ENCODE results near the gene RNF5.
"Not testable (repeated sequence)": the region's sequence is repeated elsewhere in the genome, so short reads cannot be mapped to it uniquely, and the experiment has no call there.

Gene RNF5

GRCh38 chr6:32203426-32204267 lies 25.4 kb downstream of the RNF5 start:
- 90% methylated on average over 9 of the region's 9 CpGs for WGBS

GRCh38 chr6:32204268-32204715 lies 26.1 kb downstream of the RNF5 start:
- Histone ChIP-seq H3K27me3 (ENCODE audit: insufficient read depth, low read length) (no peaks in the 10 kb centered on the region), H3K36me3 (ENCODE audit: insufficient read depth, low read length) (no peaks in the 10 kb centered on the region), H3K9ac (ENCODE audit: low read depth, low read length) (no peak overlapping the region), H3K4me3 (ENCODE audit: low read length) (no peak overlapping the region), H3K27ac (ENCODE audit: low read depth, low read length) (no peak overlapping the region), H3K9me3 (ENCODE audit: insufficient read depth, low read depth, low read length) (no peaks in the 10 kb centered on the region), H3K4me1 (ENCODE audit: insufficient read depth, low read length) (no peaks in the 10 kb centered on the region)
- 85% methylated on average over 3 of the region's 3 CpGs for WGBS

More at GRCh38 chr6:32203426-32204267, 25.4 kb downstream of the RNF5 start:
- H3K27me3 ChIP-seq (ENCODE audit: insufficient read depth, low read length), result no peaks in the 10 kb centered on the region
- no peaks in the 10 kb centered on the region for H3K4me1 ChIP-seq (ENCODE audit: insufficient read depth, low read length)
- no peak overlapping the region for H3K9ac ChIP-seq (ENCODE audit: low read depth, low read length)
- no peaks in the 10 kb centered on the region for H3K36me3 ChIP-seq (ENCODE audit: insufficient read depth, low read length)
- no peaks in the 10 kb centered on the region for H3K9me3 ChIP-seq (ENCODE audit: insufficient read depth, low read depth, low read length)
- no peak overlapping the region for H3K27ac ChIP-seq (ENCODE audit: low read depth, low read length)
- H3K4me3 ChIP-seq (ENCODE audit: low read length), result no peak overlapping the region

- Histone ChIP-seq H3K4me1 (ENCODE audit: insufficient read depth, low read length) (no peaks in the 10 kb centered on the region), H3K9me3 (ENCODE audit: insufficient read depth, low read depth, low read length) (no peaks in the 10 kb centered on the region), H3K27me3 (ENCODE audit: insufficient read depth, low read length) (no peaks in the 10 kb centered on the region), H3K4me3 (ENCODE audit: low read length) (no peak overlapping the region), H3K27ac (ENCODE audit: low read depth, low read length) (no peak overlapping the region), H3K9ac (ENCODE audit: low read depth, low read length) (no peak overlapping the region), H3K36me3 (ENCODE audit: insufficient read depth, low read length) (no peaks in the 10 kb centered on the region)
- 100% methylated on average over 1 of the region's 1 CpG for WGBS
These were observed 30.8 kb downstream of the RNF5 start for GRCh38 chr6:32208996-32209395.

- 83% methylated on average over 5 of the region's 5 CpGs for WGBS
- Histone ChIP-seq H3K4me1 (ENCODE audit: insufficient read depth, low read length) (no peaks in the 10 kb centered on the region), H3K4me3 (ENCODE audit: low read length) (no peak overlapping the region), H3K36me3 (ENCODE audit: insufficient read depth, low read length) (no peaks in the 10 kb centered on the region), H3K9ac (ENCODE audit: low read depth, low read length) (no peak overlapping the region), H3K27me3 (ENCODE audit: insufficient read depth, low read length) (no peaks in the 10 kb centered on the region), H3K27ac (ENCODE audit: low read depth, low read length) (no peak overlapping the region), H3K9me3 (ENCODE audit: insufficient read depth, low read depth, low read length) (no peaks in the 10 kb centered on the region)
These were observed 32.0 kb downstream of the RNF5 start for GRCh38 chr6:32210191-32210601.

- not testable (repeated sequence) for H3K4me1 ChIP-seq (ENCODE audit: insufficient read depth, low read length); H3K9ac ChIP-seq (ENCODE audit: low read depth, low read length)
- WGBS, result 87% methylated on average over 3 of the region's 4 CpGs
These were observed 33.2 kb downstream of the RNF5 start for GRCh38 chr6:32211432-32211831.

GRCh38 chr6:32212076-32212760 lies 34.0 kb downstream of the RNF5 start:
- no peaks in the 10 kb centered on the region for H3K4me1 ChIP-seq (ENCODE audit: insufficient read depth, low read length)
- 91% methylated on average over 12 of the region's 12 CpGs for WGBS
- no peak overlapping the region for H3K27ac ChIP-seq (ENCODE audit: low read depth, low read length)
- H3K36me3 ChIP-seq (ENCODE audit: insufficient read depth, low read length), result no peaks in the 10 kb centered on the region
- H3K9ac ChIP-seq (ENCODE audit: low read depth, low read length), result no peak overlapping the region
- no peak overlapping the region for H3K4me3 ChIP-seq (ENCODE audit: low read length)
- H3K27me3 ChIP-seq (ENCODE audit: insufficient read depth, low read length), result no peaks in the 10 kb centered on the region
- H3K9me3 ChIP-seq (ENCODE audit: insufficient read depth, low read depth, low read length), result no peaks in the 10 kb centered on the region

More at GRCh38 chr6:32211432-32211831, 33.2 kb downstream of the RNF5 start:
- H3K9me3 ChIP-seq (ENCODE audit: insufficient read depth, low read depth, low read length); H3K4me3 ChIP-seq (ENCODE audit: low read length); H3K27me3 ChIP-seq (ENCODE audit: insufficient read depth, low read length); H3K36me3 ChIP-seq (ENCODE audit: insufficient read depth, low read length); H3K27ac ChIP-seq (ENCODE audit: low read depth, low read length): not testable (repeated sequence)

- no peaks in the 10 kb centered on the region for H3K36me3 ChIP-seq (ENCODE audit: insufficient read depth, low read length)
- H3K9ac ChIP-seq (ENCODE audit: low read depth, low read length), result no peak overlapping the region
- H3K27ac ChIP-seq (ENCODE audit: low read depth, low read length), result no peak overlapping the region
- no peaks in the 10 kb centered on the region for H3K27me3 ChIP-seq (ENCODE audit: insufficient read depth, low read length)
- H3K4me1 ChIP-seq (ENCODE audit: insufficient read depth, low read length), result no peaks in the 10 kb centered on the region
- no peaks in the 10 kb centered on the region for H3K9me3 ChIP-seq (ENCODE audit: insufficient read depth, low read depth, low read length)
- no peak overlapping the region for H3K4me3 ChIP-seq (ENCODE audit: low read length)
- WGBS, result 87% methylated on average over 6 of the region's 6 CpGs
These were observed 35.4 kb downstream of the RNF5 start for GRCh38 chr6:32213649-32214048.

GRCh38 chr6:32214126-32214525 lies 35.9 kb downstream of the RNF5 start:
- Histone ChIP-seq H3K27ac (ENCODE audit: low read depth, low read length) (no peak overlapping the region), H3K9ac (ENCODE audit: low read depth, low read length) (no peak overlapping the region)
- WGBS, result no CpG with 5 or more reads among the region's 3 CpGs

GRCh38 chr6:32215617-32216016 lies 37.4 kb downstream of the RNF5 start:
- Histone ChIP-seq H3K27ac (ENCODE audit: low read depth, low read length) (no peak overlapping the region), H3K36me3 (ENCODE audit: insufficient read depth, low read length) (no peaks in the 10 kb centered on the region), H3K9ac (ENCODE audit: low read depth, low read length) (no peak overlapping the region), H3K9me3 (ENCODE audit: insufficient read depth, low read depth, low read length) (no peaks in the 10 kb centered on the region), H3K4me3 (ENCODE audit: low read length) (no peak overlapping the region), H3K27me3 (ENCODE audit: insufficient read depth, low read length) (no peaks in the 10 kb centered on the region), H3K4me1 (ENCODE audit: insufficient read depth, low read length) (no peaks in the 10 kb centered on the region)
- 92% methylated on average over 1 of the region's 4 CpGs for WGBS

More at GRCh38 chr6:32214126-32214525, 35.9 kb downstream of the RNF5 start:
- Histone ChIP-seq H3K4me3 (ENCODE audit: low read length) (no peak overlapping the region), H3K36me3 (ENCODE audit: insufficient read depth, low read length) (no peaks in the 10 kb centered on the region), H3K9me3 (ENCODE audit: insufficient read depth, low read depth, low read length) (no peaks in the 10 kb centered on the region), H3K27me3 (ENCODE audit: insufficient read depth, low read length) (no peaks in the 10 kb centered on the region), H3K4me1 (ENCODE audit: insufficient read depth, low read length) (no peaks in the 10 kb centered on the region)

- 89% methylated on average over 10 of the region's 10 CpGs for WGBS
- no peaks in the 10 kb centered on the region for H3K9me3 ChIP-seq (ENCODE audit: insufficient read depth, low read depth, low read length)
- no peak overlapping the region for H3K4me3 ChIP-seq (ENCODE audit: low read length)
- no peaks in the 10 kb centered on the region for H3K4me1 ChIP-seq (ENCODE audit: insufficient read depth, low read length)
- H3K27me3 ChIP-seq (ENCODE audit: insufficient read depth, low read length), result no peaks in the 10 kb centered on the region
- H3K9ac ChIP-seq (ENCODE audit: low read depth, low read length), result no peak overlapping the region
- no peaks in the 10 kb centered on the region for H3K36me3 ChIP-seq (ENCODE audit: insufficient read depth, low read length)
- no peak overlapping the region for H3K27ac ChIP-seq (ENCODE audit: low read depth, low read length)
These were observed 38.1 kb downstream of the RNF5 start for GRCh38 chr6:32216285-32216684.

- no peak overlapping the region for H3K27ac ChIP-seq (ENCODE audit: low read depth, low read length)
- no peaks in the 10 kb centered on the region for H3K4me1 ChIP-seq (ENCODE audit: insufficient read depth, low read length)
- no peaks in the 10 kb centered on the region for H3K9me3 ChIP-seq (ENCODE audit: insufficient read depth, low read depth, low read length)
- 91% methylated on average over 11 of the region's 11 CpGs for WGBS
- no peak overlapping the region for H3K9ac ChIP-seq (ENCODE audit: low read depth, low read length)
- H3K4me3 ChIP-seq (ENCODE audit: low read length), result no peak overlapping the region
- H3K36me3 ChIP-seq (ENCODE audit: insufficient read depth, low read length), result no peaks in the 10 kb centered on the region
- H3K27me3 ChIP-seq (ENCODE audit: insufficient read depth, low read length), result no peaks in the 10 kb centered on the region
These were observed 38.8 kb downstream of the RNF5 start for GRCh38 chr6:32216998-32217397.

All from HUES64 (cell line).